K562 (cell line): ENCODE data around the gene ID2. TPM values are rescaled to one million over a fixed set of nuclear protein-coding genes. Genes with fewer than 3 reads are reported as not detected.

Experiments used
- ATAC-seq: fragments of 200-7000 bp; cut with Tn5 transposase; 3 replicates; pipeline ENCODE4 v1.9.1; 2020; ENCODE audit warnings: moderate library complexity
- BruUV-seq: library from RNA; stranded (reverse); fragments of 400-500 nt; replicated peaks from 2 replicates; lab custom pipeline; 2021; lab: Mats Ljungman, UMichigan
- CTCF ChIA-PET: fragments of 300-600 bp; formaldehyde crosslinking; extraction: SDS; loops from one replicate; lab custom pipeline; 2021; ENCODE audit warnings: low intra/inter-chr PET ratio; lab: Yijun Ruan, JAX
- POLR2A ChIA-PET: fragments of 300-600, 350-650 bp; sonication (Branson Sonifier 250); formaldehyde crosslinking; extraction: SDS; loops from one replicate; lab custom pipeline; 2021; ENCODE audit warnings: antibody characterized with exemption, inconsistent platforms; lab: Yijun Ruan, JAX
- DNase-seq, 4 experiments: peaks; one replicate each; pipeline versions ENCODE4 v3.0.0 to v3.0.0-alpha.2; 2011 to 2018; ENCODE audit warnings: low spot score in 3 of 4, mixed read lengths in 3 of 4; ENCODE audit errors: extremely low read depth in 1 of 4
- FAIRE-seq: peaks from 2 replicates; lab custom pipeline; 2011; peaks lifted over from hg19 to GRCh38; lab: Jason Lieb, UNC
- H2AFZ ChIP-seq: 2 replicates; pipeline ENCODE4 v1.6.0; 2011; ENCODE audit warnings: low read depth, low read length, control low read depth, inconsistent platforms
- H3K27ac ChIP-seq: fragments of 200-600 bp; 3 replicates; pipeline ENCODE4 v1.8.0; 2011; ENCODE audit warnings: low read depth, mild to moderate bottlenecking, control low read depth, inconsistent platforms, low read length, moderate library complexity, mixed read lengths; ENCODE audit errors: extremely low read depth
- H3K27me3 ChIP-seq, 2 experiments: fragments of 300-600 bp in 1 of 2; 2 replicates in 1 of 2; 3 replicates in 1 of 2; pipeline versions ENCODE4 v1.6.0 to v1.8.0; 2011; ENCODE audit warnings: inconsistent platforms in 2 of 2, low read length in 2 of 2, mild to moderate bottlenecking in 1 of 2, mixed read lengths in 1 of 2, moderate library complexity in 1 of 2; ENCODE audit not compliant: control insufficient read depth in 2 of 2, insufficient read depth in 2 of 2
- H3K36me3 ChIP-seq: fragments of 300-600 bp; 3 replicates; pipeline ENCODE4 v1.8.0; 2011; ENCODE audit warnings: mild to moderate bottlenecking, low read length, inconsistent platforms; ENCODE audit not compliant: control insufficient read depth, insufficient read depth
- H3K4me1 ChIP-seq, 2 experiments: fragments of 200-600 bp in 1 of 2; replicated peaks in 1 of 2; 2 replicates in 1 of 2; 3 replicates in 1 of 2; pipeline versions ENCODE4 v1.5.1 to v1.8.0; 2011; ENCODE audit warnings: inconsistent platforms in 2 of 2, low read length in 2 of 2, mild to moderate bottlenecking in 1 of 2, mixed read lengths in 1 of 2, moderate library complexity in 1 of 2; ENCODE audit not compliant: control insufficient read depth in 2 of 2, insufficient read depth in 2 of 2
- H3K4me2 ChIP-seq: 2 replicates; pipeline ENCODE4 v1.6.1; 2011; ENCODE audit warnings: low read length, control low read depth, inconsistent platforms, mixed read lengths; ENCODE audit not compliant: insufficient read depth
- H3K4me3 ChIP-seq: fragments of 200-600 bp; sonication (generic), shearing (Covaris generic); 2 replicates; pipeline ENCODE4 v1.5.1; 2016; ENCODE audit warnings: control low read depth, inconsistent platforms
- H3K79me2 ChIP-seq: fragments of 200-600 bp; 3 replicates; pipeline ENCODE4 v1.8.0; 2011; ENCODE audit warnings: low read length, inconsistent platforms; ENCODE audit not compliant: control insufficient read depth, insufficient read depth
- H3K9ac ChIP-seq, 2 experiments: 2 replicates each; pipeline versions ENCODE4 v1.6.0 to v1.6.1; 2011; ENCODE audit warnings: low read depth in 2 of 2, low read length in 2 of 2, control low read depth in 1 of 2, inconsistent platforms in 1 of 2, mild to moderate bottlenecking in 1 of 2, mixed read lengths in 1 of 2; ENCODE audit not compliant: insufficient read depth in 1 of 2
- H3K9me1 ChIP-seq: one replicate; pipeline ENCODE4 v1.6.0; 2011; ENCODE audit warnings: inconsistent platforms, mild to moderate bottlenecking, low read length, moderate library complexity; ENCODE audit not compliant: control insufficient read depth, insufficient read depth
- H3K9me3 ChIP-seq: replicated peaks from 2 replicates; pipeline ENCODE4 v1.5.1; 2011; ENCODE audit warnings: low read depth, low read length, inconsistent platforms; ENCODE audit not compliant: control insufficient read depth, insufficient read depth
- H4K20me1 ChIP-seq: replicated peaks from 2 replicates; pipeline ENCODE4 v1.6.1; 2011; ENCODE audit warnings: low read length, inconsistent platforms, mixed read lengths; ENCODE audit not compliant: control insufficient read depth, insufficient read depth
- CEBPZ ChIP-seq: fragments of 150-350 bp; IDR thresholded peaks from 2 replicates; pipeline ENCODE4 v1.6.1; 2014; ENCODE audit warnings: low read depth, mild to moderate bottlenecking, low read length, borderline replicate concordance
- ELF4 ChIP-seq: fragments of 450-650 bp; formaldehyde crosslinking; IDR thresholded peaks from 2 replicates; pipeline ENCODE4 v1.4.0; 2022; ENCODE audit warnings: missing genetic modification characterization
- GTF2E2 ChIP-seq: fragments of 200-800 bp; sonication (Bioruptor generic); IDR thresholded peaks from 2 replicates; pipeline ENCODE4 v1.6.1; 2016; ENCODE audit warnings: missing genetic modification characterization, missing compliant biosample characterization
- MGA ChIP-seq: fragments of 450-650 bp; IDR thresholded peaks from 2 replicates; pipeline ENCODE4 v1.6.1; 2016; ENCODE audit warnings: mild to moderate bottlenecking, moderate library complexity
- WGBS: fragments of 100-300 bp; shearing (Covaris generic); methylation state at CpG from one replicate; pipeline ENCODE4 v1.1.6; 2016; ENCODE audit warnings: low coverage, mixed read lengths; ENCODE audit not compliant: insufficient coverage; ENCODE audit errors: missing lambda C conversion rate; 5-methylcytosine and 5-hydroxymethylcytosine counted together
- in situ Hi-C: fragments of 300-500 bp; cut with MboI; formaldehyde crosslinking; loops from 4 replicates; pipeline ENCODE4 v1.15.0; 2018; ENCODE audit warnings: inconsistent platforms, mixed read lengths
- intact Hi-C: fragments of 100-400 bp; cut with micrococcal nuclease; formaldehyde crosslinking; loops from 2 replicates; pipeline ENCODE4 v1.14.2; 2022
- polyA plus RNA-seq, 8 experiments: library from polyadenylated mRNA; depleted of rRNA in 4 of 8; stranded (reverse) in 5 of 8; unstranded in 3 of 8; fragments of >200 nt; fragmentation: Nextera tagmentation in 2 of 8; fragmentation: Illumina TruSeq in 1 of 8; extraction: Ambion mirVana in 2 of 8; extraction: Trizol in 1 of 8; gene quantifications; 2 replicates each; pipeline versions ENCODE4 v1.2.1 to v1.2.3, GENCODE V29; 2011 to 2014; ENCODE audit warnings: inconsistent platforms in 1 of 8, missing spikeins in 1 of 8
- total RNA-seq, 7 experiments: library from RNA; depleted of rRNA in 6 of 7; stranded (reverse); fragments of >200 nt in 6 of 7; fragmentation: Illumina TruSeq in 2 of 7; extraction: Trizol in 2 of 7; gene quantifications; 2 replicates each; pipeline versions ENCODE4 v1.2.1 to v1.2.3, GENCODE V29; 2011 to 2021; ENCODE audit warnings: low replicate concordance in 1 of 7

The ID2 gene
- total and polyA plus RNA-seq, 9 of the 15 experiments (the other 6 are each of a cell fraction or from before 2014, with no cell fraction given), result 8.0 to 35.7 (median 16.6) TPM

- intact Hi-C loops, result no loop called here
- Histone ChIP-seq H3K27me3 (peaks cover 0 to 2% of the 10 kb centered on the region in 2 experiments; a peak in 1 of 5 replicates), H3K4me3 (no peak overlapping the region), H3K4me1 (peaks cover 17 to 32% of the 10 kb centered on the region in 2 experiments), H3K9me3 (no peaks in the 10 kb centered on the region), H3K27ac (no peak overlapping the region), H3K9me1 (no peaks in the 10 kb centered on the region), H3K36me3 (no peaks in the 10 kb centered on the region), H3K79me2 (no peaks in the 10 kb centered on the region), H3K4me2 (no peak overlapping the region), H3K9ac (peak overlapping the region in 1 of 2 experiments; percentile 76; a peak in 2 of 4 replicates), H2AFZ (no peak overlapping the region), H4K20me1 (no peaks in the 10 kb centered on the region)
- in situ Hi-C loops, result no loop called here
- BruUV-seq, result no TSS peak
- POLR2A ChIA-PET, result interaction anchor here (0.5 to 1.2 kb wide), 3 partner anchors 11 to 1525 kb away, joined by 3 to 6 read pairs (median 3); no protein-coding TSS in a partner anchor
- ATAC-seq (no peak; the same call in 2 of the 3 replicates), DNase-seq (no peak)
- CTCF ChIA-PET, result no interaction called here
- TF ChIP-seq MGA (no peak), ELF4 (CRISPR knock-in tag) (no peak), GTF2E2 (tag) (no peak), CEBPZ (no peak)
- TF ChIP-seq, all 486 proteins: peak for 0
- WGBS, result 42% methylated on average over 10 of the region's 10 CpGs
- no peak for FAIRE-seq
Measured at GRCh38 chr2:8659092-8659734, 22.6 kb upstream of the ID2 start.
